Activated CD8-positive, alpha-beta T cell treated with anti-CD3 and anti-CD28 coated beads for 36 hours (primary cell): ENCODE results near the gene NAP1L4. TPM values are rescaled to one million over a fixed set of nuclear protein-coding genes. Genes with fewer than 3 reads are reported as not detected.

Experiments
- ATAC-seq: fragments of 200-7000 bp; cut with Tn5 transposase; one replicate; pipeline ENCODE4 v1.10.0; 2021; ENCODE audit warnings: mild to moderate bottlenecking, moderate library complexity
- CTCF ChIA-PET: fragments of 350-600 bp; sonication (Branson Sonifier 250); formaldehyde crosslinking; loops from one replicate; lab custom pipeline; 2021; ENCODE audit warnings: antibody characterized with exemption; lab: Charles Lee
- POLR2A ChIA-PET: fragments of 350-600 bp; sonication (Branson Sonifier 250); formaldehyde crosslinking; loops from one replicate; lab custom pipeline; 2021; ENCODE audit warnings: antibody characterized with exemption; lab: Charles Lee
- DNase-seq: peaks from one replicate; pipeline ENCODE4 v3.0.0-alpha.2; 2020
- H3K27ac Mint-ChIP-seq: one replicate; pipeline ENCODE4 v1.8.0; 2021; ENCODE audit warnings: mild to moderate bottlenecking, mixed read lengths
- H3K27me3 Mint-ChIP-seq: one replicate; pipeline ENCODE4 v1.8.0; 2021; ENCODE audit warnings: mixed read lengths
- H3K36me3 Mint-ChIP-seq: one replicate; pipeline ENCODE4 v1.8.0; 2021; ENCODE audit warnings: low read depth, mixed read lengths
- H3K4me1 Mint-ChIP-seq: one replicate; pipeline ENCODE4 v1.8.0; 2021; ENCODE audit warnings: low read depth, mixed read lengths
- H3K4me3 Mint-ChIP-seq: one replicate; pipeline ENCODE4 v1.8.0; 2021; ENCODE audit warnings: mild to moderate bottlenecking, moderate library complexity, mixed read lengths
- H3K9me3 Mint-ChIP-seq: one replicate; pipeline ENCODE4 v1.8.0; 2021; ENCODE audit warnings: mixed read lengths
- intact Hi-C: fragments of 100-400 bp; cut with micrococcal nuclease; formaldehyde crosslinking; loops from one replicate; pipeline ENCODE4 v1.10.0; 2022
- total RNA-seq, 2 experiments: library from RNA; stranded (reverse); gene quantifications; one replicate each; pipeline ENCODE4 v1.2.3, GENCODE V29; 2021
- TF ChIP-seq, protein P1 (sequence below): fragments of 200-600 bp; IDR thresholded peaks from one replicate; pipeline ENCODE4 v1.8.0; 2022; ENCODE audit warnings: antibody characterized with exemption, mild to moderate bottlenecking

The NAP1L4 gene, protein sequence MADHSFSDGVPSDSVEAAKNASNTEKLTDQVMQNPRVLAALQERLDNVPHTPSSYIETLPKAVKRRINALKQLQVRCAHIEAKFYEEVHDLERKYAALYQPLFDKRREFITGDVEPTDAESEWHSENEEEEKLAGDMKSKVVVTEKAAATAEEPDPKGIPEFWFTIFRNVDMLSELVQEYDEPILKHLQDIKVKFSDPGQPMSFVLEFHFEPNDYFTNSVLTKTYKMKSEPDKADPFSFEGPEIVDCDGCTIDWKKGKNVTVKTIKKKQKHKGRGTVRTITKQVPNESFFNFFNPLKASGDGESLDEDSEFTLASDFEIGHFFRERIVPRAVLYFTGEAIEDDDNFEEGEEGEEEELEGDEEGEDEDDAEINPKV
- total RNA-seq: 100 to 1,000 TPM; 212 to 223 TPM

DNA sequence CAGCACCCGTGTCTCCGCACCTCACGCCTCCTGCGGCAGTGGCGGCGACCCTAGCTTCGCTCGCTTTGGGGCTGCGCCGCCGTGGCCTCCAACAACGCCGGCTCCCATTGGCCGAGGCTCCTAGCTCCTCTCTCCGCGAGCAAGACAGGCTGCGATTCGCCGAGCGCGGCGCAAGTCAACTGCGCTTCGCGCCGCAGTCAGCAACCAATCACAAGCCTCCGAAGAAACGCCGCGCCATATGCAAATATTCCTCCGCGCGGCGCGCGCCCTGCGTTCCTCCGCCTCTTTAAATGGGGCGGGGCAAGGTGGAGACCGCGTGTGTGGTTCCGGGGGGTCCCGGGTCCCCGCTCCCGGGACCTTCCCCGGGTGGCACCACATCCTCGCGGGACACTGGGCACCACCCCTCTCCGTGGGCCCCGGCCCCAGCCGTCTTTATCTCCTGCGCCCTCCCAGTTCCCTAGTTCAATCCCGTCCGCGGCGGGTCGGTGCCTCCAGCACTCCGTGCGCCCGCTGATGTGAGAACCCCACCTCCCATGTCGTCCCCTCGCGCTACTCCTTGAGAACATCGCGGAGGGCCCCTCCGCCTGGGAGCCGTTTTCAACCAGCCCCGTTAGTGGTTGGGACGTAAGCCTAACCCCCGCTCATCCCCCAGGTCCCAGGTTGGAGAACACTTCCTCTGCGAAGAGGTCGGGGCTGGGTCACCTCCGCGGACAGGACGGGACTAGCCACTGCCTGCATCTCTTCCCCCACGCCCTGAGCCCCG lies at the start of gene NAP1L4:
NAP1L4 (minus strand) TSS at position 96 of the 763 bp plus-strand sequence. CDS start 13,109 bp downstream, outside the sequence.
- TF ChIP-seq, protein P1, sequence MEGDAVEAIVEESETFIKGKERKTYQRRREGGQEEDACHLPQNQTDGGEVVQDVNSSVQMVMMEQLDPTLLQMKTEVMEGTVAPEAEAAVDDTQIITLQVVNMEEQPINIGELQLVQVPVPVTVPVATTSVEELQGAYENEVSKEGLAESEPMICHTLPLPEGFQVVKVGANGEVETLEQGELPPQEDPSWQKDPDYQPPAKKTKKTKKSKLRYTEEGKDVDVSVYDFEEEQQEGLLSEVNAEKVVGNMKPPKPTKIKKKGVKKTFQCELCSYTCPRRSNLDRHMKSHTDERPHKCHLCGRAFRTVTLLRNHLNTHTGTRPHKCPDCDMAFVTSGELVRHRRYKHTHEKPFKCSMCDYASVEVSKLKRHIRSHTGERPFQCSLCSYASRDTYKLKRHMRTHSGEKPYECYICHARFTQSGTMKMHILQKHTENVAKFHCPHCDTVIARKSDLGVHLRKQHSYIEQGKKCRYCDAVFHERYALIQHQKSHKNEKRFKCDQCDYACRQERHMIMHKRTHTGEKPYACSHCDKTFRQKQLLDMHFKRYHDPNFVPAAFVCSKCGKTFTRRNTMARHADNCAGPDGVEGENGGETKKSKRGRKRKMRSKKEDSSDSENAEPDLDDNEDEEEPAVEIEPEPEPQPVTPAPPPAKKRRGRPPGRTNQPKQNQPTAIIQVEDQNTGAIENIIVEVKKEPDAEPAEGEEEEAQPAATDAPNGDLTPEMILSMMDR: no peak
- Mint-ChIP-seq H3K9me3 (no peaks in the 10 kb centered on the region), H3K36me3 (peaks cover 33% of the 10 kb centered on the region), H3K4me1 (peaks cover 26% of the 10 kb centered on the region), H3K27me3 (no peaks in the 10 kb centered on the region), H3K4me3 (peak within 1 kb of the TSS; percentile 94), H3K27ac (peak within 1 kb of the TSS; percentile 99)
- intact Hi-C loops: no loop called here
- CTCF ChIA-PET: interaction anchor here (0.6 to 0.8 kb wide), 3 partner anchors 21 to 54 kb away, joined by 3 read pairs; no protein-coding TSS in a partner anchor
- POLR2A ChIA-PET: interaction anchor here (0.8 to 8.3 kb wide), 12 partner anchors 9 to 61 kb away, joined by 3 to 79 read pairs (median 4); no protein-coding TSS in a partner anchor
- DNase-seq (peak; percentile 98), ATAC-seq (peak; percentile 81)

DNA sequence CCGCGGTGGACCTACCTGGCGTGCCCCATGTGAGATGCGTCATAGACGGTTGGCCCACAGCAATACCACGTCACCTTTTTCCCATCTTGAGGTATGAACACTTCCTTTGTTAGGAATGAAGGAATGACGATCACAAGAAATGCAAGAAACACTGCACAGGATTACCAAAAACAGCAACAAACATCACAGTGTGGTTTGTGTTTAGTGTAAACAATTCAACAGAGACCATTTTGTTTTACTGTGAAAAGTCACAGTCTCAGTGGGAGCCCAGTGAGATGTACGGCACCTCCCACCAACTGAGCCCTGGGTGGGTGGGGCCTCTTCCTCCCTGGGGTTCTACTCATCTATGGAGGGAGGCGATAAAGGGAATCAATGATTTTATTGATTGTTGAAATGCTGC lies 48.8 kb upstream of the NAP1L4 start:
- no peak for ATAC-seq
- Mint-ChIP-seq H3K27me3 (no peaks in the 10 kb centered on the region), H3K27ac (no peak overlapping the region), H3K36me3 (peaks cover 49% of the 10 kb centered on the region), H3K4me1 (peaks cover 24% of the 10 kb centered on the region), H3K4me3 (no peak overlapping the region), H3K9me3 (no peaks in the 10 kb centered on the region)
- POLR2A ChIA-PET: interaction anchor here (1.7 kb wide), 1 partner anchor 16 kb away, joined by 5 read pairs; the partner anchor contains the start of gene CARS1
- CTCF ChIA-PET: no interaction called here
- TF ChIP-seq, protein P1: no peak
- intact Hi-C loops: no loop called here
- DNase-seq: no peak

DNA sequence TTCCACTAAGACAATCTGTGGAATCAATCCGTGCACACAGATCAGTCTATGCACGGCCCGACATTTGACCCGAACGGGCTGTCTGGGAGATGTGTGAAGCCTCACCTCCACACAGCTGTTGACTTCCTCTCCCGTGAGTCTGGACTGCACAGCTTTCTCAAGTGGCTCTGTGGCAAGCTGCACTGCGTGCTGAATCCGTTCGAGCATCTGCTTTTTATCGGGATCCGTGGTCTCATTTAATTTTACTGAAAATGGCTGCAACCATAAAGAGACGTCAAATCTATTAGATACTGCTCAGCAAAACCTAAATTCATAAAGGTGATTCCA lies 45.8 kb upstream of the NAP1L4 start:
- CTCF ChIA-PET: interaction anchor here (0.6 to 5.1 kb wide), 18 partner anchors 9 to 504 kb away, joined by 3 to 49 read pairs (median 4); partner anchors contain the start of gene CARS1
- Mint-ChIP-seq H3K36me3 (peaks cover 58% of the 10 kb centered on the region), H3K27me3 (no peaks in the 10 kb centered on the region), H3K27ac (no peak overlapping the region), H3K9me3 (no peaks in the 10 kb centered on the region), H3K4me1 (peaks cover 17% of the 10 kb centered on the region), H3K4me3 (no peak overlapping the region)
- POLR2A ChIA-PET: interaction anchor here (0.8 to 2.4 kb wide), 3 partner anchors 11 to 46 kb away, joined by 3 to 11 read pairs (median 3); partner anchors contain the start of gene NAP1L4
- TF ChIP-seq, protein P1: no peak
- DNase-seq (no peak), ATAC-seq (no peak)
- intact Hi-C loops: no loop called here

DNA sequence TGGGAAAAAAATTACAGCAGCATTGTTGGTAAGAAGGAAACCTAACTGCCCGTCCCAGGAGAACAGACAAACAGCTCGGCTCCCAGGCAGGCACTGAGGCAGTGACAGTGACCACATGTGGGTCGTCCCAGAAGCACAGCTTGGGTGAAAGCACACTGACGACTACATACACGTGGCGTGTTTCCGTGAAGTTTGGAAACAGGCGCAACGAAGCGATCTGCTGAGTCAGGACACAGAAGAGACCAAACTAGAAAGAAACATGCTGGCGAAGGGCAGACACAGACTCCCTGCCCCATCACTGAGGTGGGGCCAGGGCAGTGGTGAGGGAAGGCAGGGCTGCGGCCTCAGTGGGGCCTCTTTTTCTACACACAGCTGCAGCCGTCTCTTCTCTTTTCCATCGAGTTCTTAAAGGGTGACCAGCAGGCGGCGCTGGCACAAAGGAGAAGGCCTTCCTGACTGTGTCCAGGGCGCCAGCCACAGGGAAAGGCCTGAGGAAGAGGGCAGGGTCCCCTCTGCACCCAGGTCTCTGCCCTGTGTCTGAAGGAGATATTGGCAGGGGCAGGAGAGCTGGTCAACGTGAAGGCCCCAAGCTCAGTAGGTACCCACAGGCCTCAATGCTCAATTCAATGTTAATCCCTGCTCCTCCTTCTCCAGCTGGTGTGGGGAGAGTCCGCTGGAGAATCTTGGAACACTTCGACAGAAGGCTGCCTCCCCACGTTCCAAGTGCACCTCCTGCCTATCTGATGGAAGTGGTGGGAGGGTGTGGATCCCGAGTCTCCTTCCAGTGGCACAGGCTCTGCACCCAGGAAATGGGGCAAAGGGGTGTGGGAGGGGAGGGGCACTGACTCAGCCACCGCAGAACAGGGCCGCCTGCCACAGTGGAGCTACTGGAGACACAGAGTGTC lies 45.2 kb upstream of the NAP1L4 start:
- intact Hi-C loops: no loop called here
- Mint-ChIP-seq H3K9me3 (no peaks in the 10 kb centered on the region), H3K36me3 (peaks cover 59% of the 10 kb centered on the region), H3K4me3 (no peak overlapping the region), H3K27me3 (no peaks in the 10 kb centered on the region), H3K4me1 (peaks cover 17% of the 10 kb centered on the region), H3K27ac (no peak overlapping the region)
- CTCF ChIA-PET: interaction anchor here (0.6 to 5.1 kb wide), 19 partner anchors 8 to 503 kb away, joined by 3 to 49 read pairs (median 4); partner anchors contain the start of gene CARS1
- POLR2A ChIA-PET: interaction anchor here (0.7 to 2.4 kb wide), 4 partner anchors 11 to 74 kb away, joined by 3 to 11 read pairs (median 3); partner anchors contain the start of gene NAP1L4
- TF ChIP-seq, protein P1: peak; percentile 65
- peak; percentile 75 for ATAC-seq
- peak; percentile 70 for DNase-seq
